GM10266 (cell line): ENCODE results near the gene SLC25A28.

Experiments
- DNase-seq: peaks from one replicate; pipeline ENCODE4 v3.0.0; 2012; ENCODE audit errors: extremely low spot score
- CTCF ChIP-seq: IDR thresholded peaks from 2 replicates; pipeline ENCODE4 v1.5.1; 2012; ENCODE audit warnings: mild to moderate bottlenecking, low read depth; ENCODE audit not compliant: control insufficient read depth, insufficient read depth; ENCODE audit errors: missing control alignments

Gene SLC25A28

GRCh38 chr10:99612167-99612831 lies 7.9 kb downstream of the SLC25A28 start:
- peak; percentile 65 for DNase-seq
- peak; percentile 81 for TF ChIP-seq CTCF

DNA sequence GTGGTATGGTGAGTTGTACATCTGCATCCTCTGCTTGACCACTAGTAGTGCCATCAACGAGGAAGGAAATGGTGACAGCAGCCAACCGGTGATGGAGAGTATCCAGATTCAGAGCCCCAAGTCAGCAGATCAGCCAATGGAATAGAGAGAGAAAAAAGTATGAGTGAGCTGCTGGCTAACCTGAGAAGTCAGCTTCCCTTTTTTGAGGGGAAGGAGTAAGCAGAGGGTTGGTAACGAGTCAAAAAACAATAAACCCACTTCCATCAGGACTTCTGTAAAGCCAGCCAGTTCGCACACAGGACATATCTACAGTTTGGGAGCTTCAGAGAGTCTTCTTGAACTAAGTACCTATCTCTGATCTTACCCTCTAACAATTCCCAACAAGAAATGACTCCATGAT lies 8.9 kb downstream of the SLC25A28 start:
- DNase-seq = no peak

DNA sequence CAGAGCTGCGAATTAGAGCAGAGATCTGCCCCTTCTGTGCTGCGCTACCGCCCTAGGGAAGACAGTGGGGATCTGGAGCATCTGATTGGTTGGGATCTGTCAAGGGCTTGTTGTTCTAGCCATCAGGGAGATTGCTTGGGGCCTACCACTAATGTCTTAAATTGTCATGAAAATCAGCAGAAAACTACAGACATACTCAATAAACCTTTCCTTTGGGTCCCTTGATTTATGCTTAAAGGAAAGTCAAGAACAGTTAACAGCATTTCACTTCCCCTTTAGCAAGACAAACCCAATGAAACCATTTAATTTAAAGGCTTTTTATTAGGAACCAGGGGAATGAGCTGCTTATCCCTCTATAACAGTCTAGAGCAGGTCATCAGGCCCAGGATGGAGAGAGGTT lies 10.0 kb downstream of the SLC25A28 start:
- no peak for DNase-seq
- TF ChIP-seq CTCF = no peak

More for the DNA sequence above, 8.9 kb downstream of the SLC25A28 start:
- no peak for TF ChIP-seq CTCF

DNA sequence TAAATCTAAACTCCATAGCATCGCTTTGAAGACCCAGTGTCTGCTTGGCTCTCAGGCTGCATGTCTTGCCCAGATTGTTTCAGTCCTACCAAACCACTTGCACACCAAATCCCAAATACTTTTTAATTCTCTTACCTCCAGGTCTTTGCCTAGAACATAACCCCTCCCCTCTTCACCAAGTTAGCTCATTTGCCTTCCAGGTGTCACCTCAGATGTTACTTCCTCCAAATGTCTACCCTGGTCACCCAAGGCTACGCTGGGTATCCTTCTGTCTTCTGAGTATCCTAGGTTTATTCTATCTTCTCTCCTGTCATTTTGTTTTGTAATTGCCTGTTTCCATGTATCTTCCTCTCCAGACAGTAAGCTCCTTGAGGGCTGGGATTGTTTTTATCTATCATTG lies 11.1 kb downstream of the SLC25A28 start:
- no peak for DNase-seq
- no peak for TF ChIP-seq CTCF

- TF ChIP-seq CTCF = no peak
- no peak for DNase-seq
These were observed 14.9 kb downstream of the SLC25A28 start for GRCh38 chr10:99605351-99605750.

GRCh38 chr10:99604862-99605261 lies 15.4 kb downstream of the SLC25A28 start:
- no peak for TF ChIP-seq CTCF
- DNase-seq = no peak

GRCh38 chr10:99598781-99599509 lies 21.3 kb downstream of the SLC25A28 start:
- DNase-seq = no peak
- no peak for TF ChIP-seq CTCF
